Activated naive CD8-positive, alpha-beta T cell treated with anti-CD3 and anti-CD28 coated beads, Interleukin-2, amount 10 ng/mL, durations not matched to agents 7 days and 5 days (primary cell): ENCODE results near the gene NPIPB8. TPM values are rescaled to one million over a fixed set of nuclear protein-coding genes. Genes with fewer than 3 reads are reported as not detected.
"Not testable (repeated sequence)": the region's sequence is repeated elsewhere in the genome, so short reads cannot be mapped to it uniquely, and the experiment has no call there.

Source experiments
- ATAC-seq: fragments of 150-1000 bp; cut with Tn5 transposase; one replicate; pipeline ENCODE4 v1.10.0; 2021; ENCODE audit warnings: low read depth, moderate library complexity
- POLR2A ChIA-PET: fragments of 350-600 bp; sonication (Branson Sonifier 250); formaldehyde crosslinking; loops from one replicate; lab custom pipeline; 2021; ENCODE audit warnings: antibody characterized with exemption; lab: Charles Lee
- DNase-seq: peaks from one replicate; pipeline ENCODE4 v3.0.0; 2021
- H3K27ac Mint-ChIP-seq: one replicate; pipeline ENCODE4 v1.8.0; 2022; ENCODE audit warnings: mild to moderate bottlenecking, mixed read lengths
- H3K27me3 Mint-ChIP-seq: one replicate; pipeline ENCODE4 v1.8.0; 2022; ENCODE audit warnings: mild to moderate bottlenecking, moderate library complexity, mixed read lengths
- H3K36me3 Mint-ChIP-seq: one replicate; pipeline ENCODE4 v1.8.0; 2021; ENCODE audit warnings: mild to moderate bottlenecking, mixed read lengths
- H3K4me1 Mint-ChIP-seq: one replicate; pipeline ENCODE4 v1.8.0; 2021; ENCODE audit warnings: mixed read lengths
- H3K4me3 Mint-ChIP-seq: one replicate; pipeline ENCODE4 v1.8.0; 2022; ENCODE audit warnings: mild to moderate bottlenecking, moderate library complexity, mixed read lengths
- H3K9me3 Mint-ChIP-seq: one replicate; pipeline ENCODE4 v1.8.0; 2021; ENCODE audit warnings: mixed read lengths
- total RNA-seq, 2 experiments: library from RNA; stranded (reverse); gene quantifications; one replicate each; pipeline ENCODE4 v1.2.3, GENCODE V29; 2021

Gene NPIPB8
- 1 to 10 TPM; 1.1 to 2.4 TPM for total RNA-seq

- H3K9me3 Mint-ChIP-seq, H3K4me1 Mint-ChIP-seq, H3K27ac Mint-ChIP-seq, H3K27me3 Mint-ChIP-seq, ATAC-seq, H3K36me3 Mint-ChIP-seq, DNase-seq, H3K4me3 Mint-ChIP-seq, POLR2A ChIA-PET: not testable (repeated sequence)
Measured at GRCh38 chr16:28637765-28638164, at the start of gene NPIPB8. Gene NPIPB8 (plus strand): TSS chr16:28638065. CDS start chr16:28638361, 296 bp downstream.

GRCh38 chr16:28589069-28589468 is 48.8 kb upstream of the NPIPB8 start:
- Mint-ChIP-seq H3K9me3 (no peaks in the 10 kb centered on the region), H3K27me3 (no peaks in the 10 kb centered on the region), H3K4me1 (peaks cover 8% of the 10 kb centered on the region), H3K36me3 (peaks cover 10% of the 10 kb centered on the region), H3K27ac (no peak overlapping the region), H3K4me3 (no peak overlapping the region)
- POLR2A ChIA-PET, result no interaction called here
- DNase-seq, result no peak
- ATAC-seq, result no peak

GRCh38 chr16:28589930-28590329 is 47.9 kb upstream of the NPIPB8 start:
- H3K27ac Mint-ChIP-seq, result no peak overlapping the region
- H3K36me3 Mint-ChIP-seq, result peaks cover 8% of the 10 kb centered on the region
- ATAC-seq (no peak), DNase-seq (no peak)
- no peaks in the 10 kb centered on the region for H3K27me3 Mint-ChIP-seq
- no peak overlapping the region for H3K4me3 Mint-ChIP-seq
- peaks cover 8% of the 10 kb centered on the region for H3K4me1 Mint-ChIP-seq
- POLR2A ChIA-PET, result no interaction called here
- H3K9me3 Mint-ChIP-seq, result no peaks in the 10 kb centered on the region

- Mint-ChIP-seq H3K36me3 (peaks cover 8% of the 10 kb centered on the region), H3K9me3 (no peaks in the 10 kb centered on the region), H3K4me1 (peaks cover 8% of the 10 kb centered on the region), H3K4me3 (no peak overlapping the region), H3K27me3 (no peaks in the 10 kb centered on the region), H3K27ac (no peak overlapping the region)
- POLR2A ChIA-PET, result no interaction called here
- DNase-seq, result no peak
- ATAC-seq, result no peak
Measured at GRCh38 chr16:28590384-28591340, 47.2 kb upstream of the NPIPB8 start.

- Mint-ChIP-seq H3K27me3 (no peaks in the 10 kb centered on the region), H3K4me3 (no peak overlapping the region), H3K36me3 (peaks cover 8% of the 10 kb centered on the region), H3K9me3 (no peaks in the 10 kb centered on the region), H3K27ac (no peak overlapping the region), H3K4me1 (peaks cover 8% of the 10 kb centered on the region)
- ATAC-seq (no peak), DNase-seq (no peak)
- POLR2A ChIA-PET, result no interaction called here
Measured at GRCh38 chr16:28591355-28591754, 46.5 kb upstream of the NPIPB8 start.

GRCh38 chr16:28592511-28592910 is 45.4 kb upstream of the NPIPB8 start:
- Mint-ChIP-seq H3K4me1 (peaks cover 14% of the 10 kb centered on the region), H3K27ac (no peak overlapping the region)

GRCh38 chr16:28592979-28593553 is 44.8 kb upstream of the NPIPB8 start:
- H3K36me3 Mint-ChIP-seq, result peaks cover 8% of the 10 kb centered on the region
- no peak overlapping the region for H3K4me3 Mint-ChIP-seq
- no peaks in the 10 kb centered on the region for H3K9me3 Mint-ChIP-seq
- no peak for DNase-seq
- no peaks in the 10 kb centered on the region for H3K27me3 Mint-ChIP-seq
- POLR2A ChIA-PET, result no interaction called here
- peak overlapping the region; percentile 35 for H3K27ac Mint-ChIP-seq
- no peak for ATAC-seq
- peaks cover 17% of the 10 kb centered on the region for H3K4me1 Mint-ChIP-seq

More at GRCh38 chr16:28592511-28592910, 45.4 kb upstream of the NPIPB8 start:
- ATAC-seq (no peak), DNase-seq (no peak)
- Mint-ChIP-seq H3K4me3 (no peak overlapping the region), H3K9me3 (no peaks in the 10 kb centered on the region), H3K27me3 (no peaks in the 10 kb centered on the region), H3K36me3 (peaks cover 8% of the 10 kb centered on the region)
- POLR2A ChIA-PET, result no interaction called here

GRCh38 chr16:28595451-28595850 is 42.4 kb upstream of the NPIPB8 start:
- ATAC-seq, H3K27me3 Mint-ChIP-seq, H3K36me3 Mint-ChIP-seq, H3K4me3 Mint-ChIP-seq, POLR2A ChIA-PET, DNase-seq, H3K27ac Mint-ChIP-seq, H3K9me3 Mint-ChIP-seq: not testable (repeated sequence)
- peaks cover 18% of the 10 kb centered on the region for H3K4me1 Mint-ChIP-seq

- ATAC-seq (no peak), DNase-seq (no peak)
- no peaks in the 10 kb centered on the region for H3K27me3 Mint-ChIP-seq
- POLR2A ChIA-PET, result interaction anchor here (1.7 kb wide), 1 partner anchor 14 kb away, joined by 5 read pairs; the partner anchor contains the start of gene SULT1A1
- no peak overlapping the region for H3K4me3 Mint-ChIP-seq
- peaks cover 2% of the 10 kb centered on the region for H3K36me3 Mint-ChIP-seq
- no peaks in the 10 kb centered on the region for H3K9me3 Mint-ChIP-seq
- peaks cover 18% of the 10 kb centered on the region for H3K4me1 Mint-ChIP-seq
- H3K27ac Mint-ChIP-seq, result peak overlapping the region; percentile 30
Measured at GRCh38 chr16:28596115-28596630, 41.7 kb upstream of the NPIPB8 start.

GRCh38 chr16:28596840-28597691 is 40.8 kb upstream of the NPIPB8 start, which contains the start of gene SULT1A2:
Gene SULT1A2 (minus strand): TSS chr16:28597050. CDS start chr16:28595930, 1,120 bp downstream.
- POLR2A ChIA-PET, result interaction anchor here (1.5 to 1.7 kb wide), 2 partner anchors 13 to 26 kb away, joined by 3 to 5 read pairs; partner anchors contain the start of gene SULT1A1
- no peaks in the 10 kb centered on the region for H3K9me3 Mint-ChIP-seq
- H3K36me3 Mint-ChIP-seq, result peaks cover 2% of the 10 kb centered on the region
- no peak for ATAC-seq
- peak within 1 kb of the TSS; percentile 30 for H3K27ac Mint-ChIP-seq
- no peak within 1 kb of the TSS for H3K4me3 Mint-ChIP-seq
- peaks cover 18% of the 10 kb centered on the region for H3K4me1 Mint-ChIP-seq
- no peak for DNase-seq
- no peaks in the 10 kb centered on the region for H3K27me3 Mint-ChIP-seq

- POLR2A ChIA-PET, result interaction anchor here (1.5 to 1.7 kb wide), 2 partner anchors 12 to 25 kb away, joined by 3 to 5 read pairs; partner anchors contain the start of gene SULT1A1
Measured at GRCh38 chr16:28597692-28598261, 40.1 kb upstream of the NPIPB8 start.

More at GRCh38 chr16:28597692-28598261, 40.1 kb upstream of the NPIPB8 start:
- no peaks in the 10 kb centered on the region for H3K9me3 Mint-ChIP-seq
- H3K4me3 Mint-ChIP-seq, result no peak overlapping the region
- no peaks in the 10 kb centered on the region for H3K36me3 Mint-ChIP-seq
- no peaks in the 10 kb centered on the region for H3K27me3 Mint-ChIP-seq
- H3K27ac Mint-ChIP-seq, result peak overlapping the region; percentile 30
- DNase-seq, result no peak
- peaks cover 18% of the 10 kb centered on the region for H3K4me1 Mint-ChIP-seq
- ATAC-seq, result no peak
